Left cardiac atrium (tissue), 4 donors: ENCODE results near the gene REX1BD. TPM values are rescaled to one million over a fixed set of nuclear protein-coding genes. Genes with fewer than 3 reads are reported as not detected.

Source experiments
- ATAC-seq, 2 donors: fragments of 200-7000 bp; cut with Tn5 transposase; one replicate each; pipeline ENCODE4 v1.9.1; 2020; ENCODE audit warnings: mild to moderate bottlenecking in 2 of 2, moderate library complexity in 2 of 2
- DNase-seq: peaks from one replicate; pipeline ENCODE4 v3.0.0-alpha.2; 2020
- intact Hi-C, 2 donors: fragments of 100-400 bp; cut with DNase I; formaldehyde crosslinking; loops; one replicate each; pipeline versions ENCODE4 v1.14.1 to v1.15.1; 2022 to 2023
- total RNA-seq, 2 donors: library from RNA; stranded (reverse); fragmentation: NEBNext Ultra II Directional; extraction: Animal tissue kit (Norgen Biotek cat#: 25700); gene quantifications; one replicate each; pipeline ENCODE4 v1.2.1, GENCODE V29; 2021
- donor health status: DM: no; HTN: yes; CAD: no.
- donor health status: DM: no; HTN: yes; CAD: no; lungs with severe emphysema.
- donor health status: DM: yes; HTN: yes; CAD: no.
- donor health status: Dilated cardiomyopathy.

The REX1BD gene
- total RNA-seq, 2 donors from 2014 or later, result 65.3 to 76.0 TPM

GRCh38 chr19:18634612-18635297, 46.2 kb downstream of the REX1BD start:
- no peak for ATAC-seq
- DNase-seq, result no peak
- intact Hi-C loops, result no loop called here

DNA sequence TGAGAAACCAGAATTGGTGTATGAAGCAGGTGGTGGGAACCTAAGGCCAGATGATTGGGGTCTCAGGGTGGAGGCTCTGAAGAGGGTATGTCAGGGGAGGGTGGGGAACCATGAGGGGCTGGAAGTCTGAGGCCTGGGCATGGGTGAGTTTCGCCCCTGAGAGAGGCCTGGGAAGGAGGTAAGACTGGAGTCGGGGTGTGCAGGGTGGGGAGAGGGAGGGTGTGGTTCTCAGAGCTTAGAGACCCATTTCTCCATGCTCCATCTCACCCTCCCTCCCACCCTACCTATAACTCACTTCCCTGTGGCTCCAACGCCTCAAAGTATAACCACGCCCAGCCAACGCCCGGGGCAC, 47.2 kb downstream of the REX1BD start:
- intact Hi-C loops, result no loop called here
- DNase-seq, result no peak
- ATAC-seq, result no peak

DNA sequence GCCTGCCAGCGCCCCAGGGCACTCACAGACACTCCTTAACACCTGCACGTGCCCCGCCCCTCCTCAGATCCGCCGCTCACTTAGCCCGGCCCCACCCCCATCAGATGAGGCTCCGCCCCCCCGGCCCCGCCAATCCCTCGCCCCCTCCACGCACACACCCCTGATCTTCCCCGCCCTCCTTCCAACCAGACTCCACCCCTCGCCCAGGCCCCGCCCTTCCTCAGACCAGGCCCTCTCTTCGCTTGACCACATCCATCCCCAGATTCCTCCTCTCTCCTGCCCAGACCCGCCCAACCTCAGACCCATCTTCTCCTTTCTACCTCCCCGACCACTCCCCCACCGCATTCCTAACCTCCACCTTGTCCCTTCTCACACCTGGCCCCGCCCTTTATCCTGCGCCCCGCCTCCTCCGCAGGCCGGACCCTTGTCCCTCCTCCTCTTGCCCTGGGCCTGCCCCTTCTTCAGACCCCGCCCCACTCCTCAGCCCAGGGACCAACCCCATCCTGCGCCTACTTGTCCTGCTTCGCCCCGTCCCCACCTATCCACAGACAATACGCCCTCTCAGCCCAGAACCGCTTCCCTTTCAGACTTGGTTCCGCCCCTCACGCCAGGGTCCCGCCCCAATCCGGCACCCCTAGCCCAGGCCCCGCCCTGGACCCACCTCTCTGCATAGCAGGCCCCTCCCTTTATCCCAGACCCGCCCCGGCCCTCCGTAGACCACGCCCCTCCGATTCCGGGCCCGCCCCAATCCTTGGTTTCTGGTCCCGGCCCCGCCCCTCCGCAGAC, 47.8 kb downstream of the REX1BD start:
- peak; percentile 99 for DNase-seq
- ATAC-seq, result peak; percentile 98

GRCh38 chr19:18636969-18637629, 48.5 kb downstream of the REX1BD start, which contains the start of gene KLHL26:
Gene KLHL26 (plus strand): TSS chr19:18637028. CDS start chr19:18637055, 27 bp downstream.
- no peak for DNase-seq
- intact Hi-C loops, result no loop called here
- ATAC-seq, result no peak

More for the DNA sequence above, 47.8 kb downstream of the REX1BD start:
- intact Hi-C loops, result no loop called here

- ATAC-seq (no peak), DNase-seq (no peak)
- intact Hi-C loops, result no loop called here
These were observed 49.4 kb downstream of the REX1BD start for GRCh38 chr19:18637673-18638630.

DNA sequence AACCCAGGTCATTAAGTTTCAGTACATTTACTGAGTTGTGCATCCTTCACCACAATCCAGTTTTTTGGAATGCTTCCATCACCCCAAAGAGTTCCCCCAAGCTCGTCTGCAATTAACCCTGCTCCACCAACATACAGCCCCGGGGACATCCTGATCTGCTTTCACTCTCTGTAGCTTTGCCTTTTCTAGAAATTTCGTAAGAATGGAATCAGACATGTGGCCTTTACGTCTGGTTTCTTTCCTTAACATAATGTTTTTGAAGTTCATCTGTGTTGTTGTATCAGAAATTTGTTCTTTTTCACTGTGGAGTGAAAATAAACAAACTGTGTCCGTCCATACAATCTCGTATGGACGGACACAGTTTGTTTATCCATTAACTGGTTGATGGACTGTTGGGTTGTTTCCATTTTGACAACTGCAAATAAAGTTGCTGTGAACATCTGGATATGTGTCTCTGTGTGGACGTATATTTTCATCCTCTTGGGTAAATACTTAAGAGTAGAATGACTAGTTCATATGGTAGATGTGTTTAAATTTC, 51.2 kb downstream of the REX1BD start:
- intact Hi-C loops, result no loop called here
- DNase-seq, result no peak

More for the DNA sequence above, 51.2 kb downstream of the REX1BD start:
- ATAC-seq, result no peak

Other genes with a start within 250 kb of the REX1BD start
- 10 to 100 TPM; 27.5 to 34.7 TPM for gene PGPEP1, start 248.2 kb upstream of the REX1BD start, total RNA-seq
- gene GDF15, start 202.6 kb upstream of the REX1BD start, total RNA-seq, result 1 to 10 TPM in 1 of 2 donors, under 1 TPM in 1; 0.50 to 1.5 TPM
- gene LRRC25, start 191.2 kb upstream of the REX1BD start, total RNA-seq, result 1 to 10 TPM; 4.9 to 8.7 TPM
- gene SSBP4, start 169.4 kb upstream of the REX1BD start, total RNA-seq, result 10 to 100 TPM; 37.4 to 49.3 TPM
- gene ISYNA1, start 150.7 kb upstream of the REX1BD start, total RNA-seq, result 10 to 100 TPM; 29.2 to 44.6 TPM
- 10 to 100 TPM; 10.8 to 18.7 TPM for gene ELL, start 66.7 kb upstream of the REX1BD start, total RNA-seq
- gene FKBP8, start 45.2 kb upstream of the REX1BD start, total RNA-seq, result 100 to 1,000 TPM; 169 to 174 TPM
- gene KXD1, start 30.9 kb upstream of the REX1BD start, total RNA-seq, result 10 to 100 TPM; 53.0 to 53.4 TPM
- 100 to 1,000 TPM; 696 to 720 TPM for gene UBA52, start 16.9 kb upstream of the REX1BD start, total RNA-seq
- gene CRLF1, start 18.0 kb downstream of the REX1BD start, total RNA-seq, result 10 to 100 TPM; 26.8 to 66.7 TPM
- 1 to 10 TPM; 1.9 to 3.3 TPM for gene TMEM59L, start 24.1 kb downstream of the REX1BD start, total RNA-seq
- 10 to 100 TPM in 1 of 2 donors, 1 to 10 TPM in 1; 7.8 to 10.2 TPM for gene KLHL26, start 48.2 kb downstream of the REX1BD start, total RNA-seq
- 10 to 100 TPM; 10.5 to 11.1 TPM for gene CRTC1, start 94.9 kb downstream of the REX1BD start, total RNA-seq
- gene COMP, start 202.5 kb downstream of the REX1BD start, total RNA-seq, result 1 to 10 TPM; 6.5 to 9.8 TPM
- 10 to 100 TPM; 33.9 to 41.1 TPM for gene UPF1, start 243.2 kb downstream of the REX1BD start, total RNA-seq